ENCODE data around the gene ACOXL.

The ACOXL gene

GRCh38 chr2:110759411-110759810 is 27.0 kb downstream of the ACOXL start:
- no peak for TF ChIP-seq CTCF (IDR thresholded peaks at IDR 0.05; ENCODE audit: insufficient read depth, low read depth, low read length, missing control alignments)
- no peak overlapping the region for H3K4me3 ChIP-seq (ENCODE audit: low read length)
- DNase-seq (ENCODE audit: low read depth): no peak

GRCh38 chr2:110764931-110765330 is 32.6 kb downstream of the ACOXL start:
- no peak for TF ChIP-seq CTCF (IDR thresholded peaks at IDR 0.05; ENCODE audit: insufficient read depth, low read depth, low read length, missing control alignments)
- DNase-seq (ENCODE audit: low read depth): no peak
- no peak overlapping the region for H3K4me3 ChIP-seq (ENCODE audit: low read length)

- DNase-seq (ENCODE audit: low read depth): no peak
- H3K4me3 ChIP-seq (ENCODE audit: low read length): no peak overlapping the region
- TF ChIP-seq CTCF (IDR thresholded peaks at IDR 0.05; ENCODE audit: insufficient read depth, low read depth, low read length, missing control alignments): no peak
These were observed 33.9 kb downstream of the ACOXL start for GRCh38 chr2:110766291-110766690.

GRCh38 chr2:110768591-110768990 is 36.2 kb downstream of the ACOXL start:
- no peak for TF ChIP-seq CTCF (IDR thresholded peaks at IDR 0.05; ENCODE audit: insufficient read depth, low read depth, low read length, missing control alignments)
- DNase-seq (ENCODE audit: low read depth): no peak
- no peak overlapping the region for H3K4me3 ChIP-seq (ENCODE audit: low read length)

GRCh38 chr2:110770404-110770958 is 38.1 kb downstream of the ACOXL start:
- no peak overlapping the region for H3K4me3 ChIP-seq (ENCODE audit: low read length)

GRCh38 chr2:110770959-110771431 is 38.6 kb downstream of the ACOXL start:
- no peak overlapping the region for H3K4me3 ChIP-seq (ENCODE audit: low read length)
- no peak for TF ChIP-seq CTCF (IDR thresholded peaks at IDR 0.05; ENCODE audit: insufficient read depth, low read depth, low read length, missing control alignments)

More at GRCh38 chr2:110770404-110770958, 38.1 kb downstream of the ACOXL start:
- DNase-seq (ENCODE audit: low read depth): no peak
- peak; percentile 1 for TF ChIP-seq CTCF (IDR thresholded peaks at IDR 0.05; ENCODE audit: insufficient read depth, low read depth, low read length, missing control alignments)

More at GRCh38 chr2:110770959-110771431, 38.6 kb downstream of the ACOXL start:
- DNase-seq (ENCODE audit: low read depth): peak; percentile 80

All from epithelial cell of esophagus (primary cell).